Loucy (cell line): ENCODE results near the gene NUDT4.

Experiments used
- EZH2phosphoT487 ChIP-seq: fragments of 200-600 bp; IDR thresholded peaks from 2 replicates; pipeline ENCODE4 v1.6.1; 2018; ENCODE audit warnings: antibody characterized with exemption, mild to moderate bottlenecking, moderate library complexity, borderline replicate concordance
- TF ChIP-seq, protein P1 (sequence below): fragments of 200-600 bp; sonication (generic); conservative IDR thresholded peaks from 2 replicates; pipeline ENCODE4 v1.5.1; 2014; ENCODE audit warnings: mild to moderate bottlenecking, antibody characterized with exemption, low read length

GRCh38 chr12:93449277-93449676 is 71.6 kb downstream of the NUDT4 start:
- TF ChIP-seq, protein P1, sequence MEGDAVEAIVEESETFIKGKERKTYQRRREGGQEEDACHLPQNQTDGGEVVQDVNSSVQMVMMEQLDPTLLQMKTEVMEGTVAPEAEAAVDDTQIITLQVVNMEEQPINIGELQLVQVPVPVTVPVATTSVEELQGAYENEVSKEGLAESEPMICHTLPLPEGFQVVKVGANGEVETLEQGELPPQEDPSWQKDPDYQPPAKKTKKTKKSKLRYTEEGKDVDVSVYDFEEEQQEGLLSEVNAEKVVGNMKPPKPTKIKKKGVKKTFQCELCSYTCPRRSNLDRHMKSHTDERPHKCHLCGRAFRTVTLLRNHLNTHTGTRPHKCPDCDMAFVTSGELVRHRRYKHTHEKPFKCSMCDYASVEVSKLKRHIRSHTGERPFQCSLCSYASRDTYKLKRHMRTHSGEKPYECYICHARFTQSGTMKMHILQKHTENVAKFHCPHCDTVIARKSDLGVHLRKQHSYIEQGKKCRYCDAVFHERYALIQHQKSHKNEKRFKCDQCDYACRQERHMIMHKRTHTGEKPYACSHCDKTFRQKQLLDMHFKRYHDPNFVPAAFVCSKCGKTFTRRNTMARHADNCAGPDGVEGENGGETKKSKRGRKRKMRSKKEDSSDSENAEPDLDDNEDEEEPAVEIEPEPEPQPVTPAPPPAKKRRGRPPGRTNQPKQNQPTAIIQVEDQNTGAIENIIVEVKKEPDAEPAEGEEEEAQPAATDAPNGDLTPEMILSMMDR = no peak
- no peak for TF ChIP-seq EZH2phosphoT487
